Activated CD8-positive, alpha-beta memory T cell treated with anti-CD3 and anti-CD28 coated beads for 24 hours (primary cell): ENCODE measurements around the gene CAMK1G.

ENCODE experiments used
- DNase-seq: peaks from one replicate; pipeline ENCODE4 v3.0.0-alpha.2; 2020

Gene CAMK1G

DNA sequence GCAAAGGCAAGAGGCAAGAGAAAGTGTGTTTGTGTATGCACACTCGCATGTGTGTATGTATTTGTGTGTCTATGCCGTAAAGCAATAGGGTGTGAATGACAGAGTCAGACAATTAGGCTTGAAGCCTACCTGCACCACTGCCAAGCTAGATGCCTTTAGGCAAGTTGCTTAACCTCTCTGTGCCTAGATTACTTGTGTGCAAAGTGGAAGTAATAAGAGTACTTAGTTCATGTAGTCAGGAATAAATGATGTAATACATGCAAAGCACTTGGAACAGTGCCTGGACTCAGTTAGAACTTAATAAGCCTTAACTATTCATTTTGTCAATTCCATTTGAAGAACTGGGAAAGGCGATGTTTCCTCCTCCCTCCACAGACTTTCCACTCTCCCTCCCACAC, 37.0 kb downstream of the CAMK1G start:
- no peak for DNase-seq

DNA sequence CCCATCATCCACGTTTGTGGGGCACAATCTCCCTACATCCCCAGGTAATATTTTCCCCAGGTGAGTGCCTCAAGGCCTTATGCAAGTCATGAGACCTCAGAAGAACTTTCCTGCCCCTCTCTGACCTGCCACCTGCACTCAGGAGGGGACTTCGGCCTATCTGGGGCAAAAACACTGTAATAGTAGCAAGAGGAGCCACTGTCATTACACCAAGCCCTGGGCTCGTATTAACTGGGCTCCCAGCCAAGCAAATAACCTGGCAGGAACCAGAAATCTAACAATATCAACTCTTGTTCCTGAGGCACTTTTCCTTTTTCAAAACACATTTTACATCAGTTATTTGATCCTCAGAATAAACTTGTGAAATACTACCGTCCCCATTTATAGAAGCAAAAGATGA, 37.8 kb downstream of the CAMK1G start:
- no peak for DNase-seq

DNA sequence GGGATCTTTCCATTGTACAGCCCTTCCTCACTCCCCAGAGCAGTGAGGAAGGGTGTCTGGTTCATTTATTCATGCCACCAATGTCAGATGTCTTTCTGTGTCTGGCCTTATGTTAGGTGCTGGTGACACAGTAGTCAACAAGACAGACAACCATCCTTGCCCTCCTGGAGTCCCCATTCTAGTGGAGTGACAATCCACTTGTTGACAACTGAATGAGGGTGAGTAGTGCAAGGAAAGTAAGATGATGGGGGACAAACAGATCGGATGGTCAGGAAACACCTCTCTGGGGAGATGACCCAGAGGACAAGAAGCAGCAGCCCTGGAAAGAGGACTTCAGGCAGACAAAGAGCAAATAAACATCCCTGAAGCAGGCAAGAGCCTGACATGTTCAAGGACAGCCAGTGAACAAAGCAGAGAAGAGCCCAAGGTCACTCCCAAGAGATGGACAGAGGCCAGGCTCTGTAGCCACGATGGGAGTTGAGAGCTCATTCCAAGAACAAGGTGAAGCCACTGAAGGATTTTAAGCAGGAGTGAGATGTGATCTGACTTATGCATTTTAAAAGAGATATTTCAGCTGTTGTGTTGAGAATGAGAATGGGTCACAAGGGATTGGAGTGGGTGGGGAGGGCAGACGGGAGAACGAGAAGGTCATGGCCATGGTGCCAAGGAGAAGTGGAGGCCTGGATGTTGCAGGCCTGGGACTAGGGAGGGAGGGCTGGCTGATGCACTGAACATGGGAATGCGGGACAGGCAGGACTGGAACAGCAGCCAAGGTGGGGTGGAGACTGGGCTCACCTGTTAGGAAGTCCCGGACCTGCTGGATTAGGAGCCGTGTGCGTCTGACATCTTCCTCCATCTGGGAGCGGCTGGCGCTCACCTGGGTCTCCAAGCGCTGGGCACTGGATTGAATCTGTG, 38.5 kb downstream of the CAMK1G start:
- DNase-seq = no peak

DNA sequence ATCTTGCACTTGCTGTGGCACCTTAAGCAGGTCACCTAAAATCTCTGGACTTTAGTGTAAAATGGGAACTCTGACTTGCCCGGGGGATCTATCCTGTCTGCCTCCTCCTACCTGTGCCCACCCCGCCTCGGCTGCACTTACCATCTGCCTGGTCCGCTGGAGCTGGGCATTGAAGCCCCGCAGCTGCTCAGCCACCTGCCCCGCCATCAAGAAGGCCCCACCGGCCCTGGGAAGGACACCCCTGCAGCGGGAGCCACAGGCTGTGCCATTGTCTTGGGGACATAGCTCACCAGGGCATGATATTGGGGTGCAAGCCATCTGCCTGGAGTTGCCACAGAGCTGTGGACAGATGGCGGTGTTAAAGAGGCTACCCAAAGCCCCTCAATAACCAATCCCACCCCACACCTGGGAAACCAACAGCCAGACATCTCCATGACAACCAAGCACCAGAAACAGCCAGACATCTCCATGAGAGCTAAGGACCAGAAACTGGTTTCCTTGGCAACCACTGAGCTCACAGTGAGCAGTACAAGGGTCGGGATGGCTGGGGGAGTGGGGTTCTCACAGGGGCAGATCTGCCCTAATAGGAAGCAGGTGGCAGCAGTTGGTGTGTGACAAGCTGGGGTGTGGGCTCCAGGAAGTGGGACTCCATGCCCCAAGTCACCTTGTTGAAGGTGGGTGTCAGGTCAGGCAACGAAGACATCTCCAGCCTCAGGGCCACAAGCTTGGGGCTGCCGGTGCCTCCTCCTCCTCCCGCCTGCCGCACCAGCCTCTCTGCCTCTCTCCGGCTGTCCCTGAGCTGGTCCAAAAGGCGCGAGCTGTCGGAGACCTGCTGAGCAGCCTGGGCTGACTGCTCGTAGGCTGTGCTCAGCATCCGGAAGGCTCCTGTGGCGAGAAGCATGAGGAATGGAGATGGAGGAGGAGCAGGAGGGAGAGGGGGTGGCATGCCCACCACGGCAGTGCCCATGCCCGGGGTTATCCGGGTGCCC, 39.6 kb downstream of the CAMK1G start:
- no peak for DNase-seq

DNA sequence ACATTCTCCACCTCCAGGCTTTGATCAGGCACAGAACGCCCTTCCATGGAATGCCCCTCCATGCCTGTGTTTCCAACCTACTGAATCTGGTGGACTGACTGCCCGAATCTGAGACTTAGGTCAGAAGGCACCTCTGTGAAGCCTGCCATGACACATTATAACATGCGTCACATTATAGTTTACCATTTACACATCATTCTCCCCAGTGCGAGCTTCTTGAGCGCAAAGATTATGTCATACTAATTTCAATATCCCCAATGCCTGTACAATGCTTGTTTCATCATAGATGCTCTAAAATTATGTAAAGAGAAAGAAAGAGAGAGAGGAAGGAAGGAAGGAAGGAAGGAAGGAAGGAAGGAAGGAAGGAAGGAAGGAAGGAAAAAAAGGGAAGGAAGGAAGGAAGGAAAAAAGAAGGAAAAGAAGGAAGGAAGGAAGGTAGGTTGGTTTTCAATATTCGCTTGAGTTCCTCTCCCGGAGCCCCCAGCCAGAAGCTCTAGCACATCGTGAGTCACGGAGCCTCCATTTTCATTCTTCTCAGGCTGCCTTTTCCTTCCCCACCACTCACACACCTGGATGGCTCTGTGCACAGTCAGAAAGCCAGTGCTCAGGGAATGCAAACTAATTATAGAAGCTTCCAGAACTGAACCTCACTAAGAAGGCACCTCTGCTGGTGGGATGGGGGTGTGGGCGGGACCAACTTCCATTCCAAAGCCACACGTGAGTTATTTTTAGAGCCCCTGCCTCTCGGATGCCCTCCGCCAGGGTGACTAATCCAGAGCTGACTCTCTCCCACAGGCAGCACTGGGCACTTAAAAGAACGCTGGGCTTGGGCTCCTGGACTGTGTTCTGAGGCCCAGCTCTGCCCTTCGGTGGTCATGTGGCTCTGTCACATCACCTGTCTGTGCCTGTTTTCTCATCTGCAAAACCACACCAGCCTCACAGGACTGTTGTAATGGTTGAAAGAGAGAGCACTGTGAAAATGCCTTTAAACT, 41.3 kb downstream of the CAMK1G start:
- DNase-seq = no peak

DNA sequence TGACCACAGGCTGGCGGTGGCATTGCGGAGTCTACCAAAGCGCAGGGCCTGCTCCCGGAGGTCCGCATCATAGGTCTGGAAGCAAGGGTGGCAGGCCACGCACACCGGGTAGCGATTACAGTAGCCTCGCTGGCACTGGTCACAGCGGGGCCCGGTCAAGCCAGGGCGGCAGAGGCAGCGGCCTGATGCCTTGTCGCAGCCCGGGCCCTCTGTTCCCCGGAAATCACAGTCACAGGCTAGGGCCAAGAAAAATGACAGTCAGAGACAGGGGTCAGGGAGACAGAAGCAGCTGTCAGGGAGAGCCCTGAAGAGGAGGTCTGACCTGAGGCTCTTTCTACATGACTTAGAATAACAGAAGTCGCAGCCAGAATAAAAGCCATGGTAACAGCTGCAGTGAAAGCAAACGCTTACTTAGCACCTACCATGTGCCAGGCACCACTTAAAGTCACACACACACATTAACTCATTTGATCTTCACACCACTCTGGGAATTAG, 42.3 kb downstream of the CAMK1G start:
- DNase-seq = no peak

DNA sequence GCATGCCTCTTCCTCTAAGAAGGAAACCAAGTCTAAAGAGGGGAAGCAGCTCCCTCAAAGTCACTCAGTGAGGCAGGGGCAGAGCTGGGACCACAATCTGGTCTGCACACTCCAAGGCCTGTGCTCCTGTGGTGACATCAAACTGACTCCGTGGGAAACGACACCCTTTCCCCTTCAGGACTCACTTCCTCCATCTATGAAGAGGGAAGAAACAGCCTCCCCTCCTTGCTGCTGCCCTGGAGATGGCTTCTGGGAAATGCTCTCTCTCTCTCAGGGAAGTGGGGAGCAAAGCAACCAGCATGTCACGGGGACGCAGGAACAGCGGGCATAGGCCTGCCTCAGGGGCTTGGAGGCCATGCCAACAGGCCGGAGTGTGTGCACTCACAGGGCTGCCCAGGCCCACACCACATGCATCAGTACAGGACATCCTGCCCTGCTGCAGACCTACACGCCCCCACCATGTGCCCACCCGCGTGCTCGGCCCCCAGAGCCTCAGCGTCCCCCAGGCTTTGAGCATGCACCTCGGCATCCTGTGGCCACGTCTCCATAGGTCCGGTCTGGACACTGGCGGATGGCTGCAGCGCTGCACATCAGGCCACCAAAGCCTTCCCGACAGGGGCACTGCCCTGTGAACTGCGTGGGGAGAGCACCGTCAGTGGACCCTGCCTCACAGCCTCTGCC, 43.0 kb downstream of the CAMK1G start:
- no peak for DNase-seq

DNA sequence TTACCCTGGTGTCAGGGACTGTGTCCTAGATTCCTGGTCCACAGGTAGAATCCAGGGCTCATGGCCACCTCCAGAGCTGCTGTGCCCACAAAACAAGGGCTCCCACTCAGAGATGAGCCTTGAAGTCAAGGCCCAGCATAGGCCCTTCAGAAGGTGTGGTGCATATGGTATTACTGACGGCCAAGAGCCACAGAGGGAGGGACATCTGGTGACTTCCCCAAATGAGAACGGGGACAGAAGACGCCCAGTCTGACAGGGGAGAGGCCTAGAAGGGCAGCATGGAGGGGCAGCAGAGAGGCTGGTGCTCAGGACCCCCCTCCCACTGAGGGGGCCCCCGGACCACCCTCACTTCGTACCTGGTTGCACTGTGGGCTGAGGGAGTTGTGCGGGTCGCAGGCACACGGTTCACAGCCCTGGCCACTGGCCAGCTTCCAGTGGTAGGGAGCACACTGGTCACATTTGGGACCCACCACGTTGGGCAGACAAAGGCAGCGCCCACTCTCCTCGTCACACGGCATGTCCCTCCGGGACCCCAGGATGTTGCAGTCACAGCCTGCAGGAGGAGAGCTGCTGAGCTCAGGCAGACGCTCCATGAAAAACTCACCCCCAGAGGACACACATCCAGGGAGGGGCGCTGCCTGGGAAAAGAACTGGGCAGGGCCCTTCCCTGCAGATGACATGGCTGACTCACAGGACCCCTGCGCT, 43.7 kb downstream of the CAMK1G start:
- DNase-seq = no peak

DNA sequence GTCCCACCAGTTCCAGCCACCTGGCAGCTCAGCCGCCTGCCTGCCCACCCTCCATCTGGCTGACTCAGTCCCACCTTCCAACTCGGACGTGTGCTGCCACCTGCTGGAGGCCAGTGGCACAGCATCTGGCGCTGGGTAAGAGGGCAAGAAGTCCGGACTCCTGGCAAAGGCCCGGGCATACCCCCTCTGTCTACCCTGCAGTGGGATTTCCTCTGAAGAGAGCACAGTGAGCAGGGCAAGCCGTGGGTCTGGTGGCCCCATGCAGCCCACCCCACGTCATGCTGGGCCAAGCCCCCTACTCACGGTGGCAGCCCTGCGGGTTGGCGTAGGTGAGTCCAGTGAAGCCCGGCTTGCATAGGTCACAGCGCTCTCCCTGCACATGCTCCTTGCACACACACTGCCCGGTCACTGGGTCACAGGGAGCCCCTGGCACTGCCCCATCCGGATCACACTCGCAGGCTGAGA, 44.2 kb downstream of the CAMK1G start:
- peak; percentile 94 for DNase-seq

DNA sequence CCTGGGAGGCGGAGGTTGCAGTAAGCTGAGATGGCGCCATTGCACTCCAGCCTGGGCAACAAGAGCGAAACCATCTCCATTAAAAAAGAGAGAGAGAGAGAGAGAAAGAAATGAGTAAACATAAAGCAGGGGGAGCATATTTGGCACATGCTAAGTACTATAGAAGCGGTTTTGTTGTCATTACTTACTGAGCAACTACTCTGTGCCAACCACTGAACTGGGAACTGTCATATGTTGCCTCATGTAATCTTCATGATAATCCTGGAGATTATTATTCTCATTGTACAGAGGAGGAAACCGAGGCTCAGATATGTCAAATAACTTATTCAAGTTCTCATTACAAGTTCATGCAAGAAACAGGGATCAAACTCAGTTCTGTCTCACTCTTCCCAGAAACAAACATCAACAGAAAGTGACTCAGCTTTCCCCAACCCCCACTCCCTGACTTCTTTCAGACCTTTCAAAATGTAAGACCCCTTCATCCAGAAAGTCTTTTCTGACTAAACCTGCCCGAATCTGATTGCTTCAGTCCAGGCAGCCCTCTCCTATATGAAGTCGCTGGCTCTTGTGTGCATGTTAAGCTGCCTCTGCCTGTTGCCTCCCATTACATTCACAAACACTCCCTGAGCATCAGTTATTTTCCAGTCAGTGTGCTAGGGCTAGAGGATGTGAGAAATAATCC, 45.2 kb downstream of the CAMK1G start:
- DNase-seq = no peak

DNA sequence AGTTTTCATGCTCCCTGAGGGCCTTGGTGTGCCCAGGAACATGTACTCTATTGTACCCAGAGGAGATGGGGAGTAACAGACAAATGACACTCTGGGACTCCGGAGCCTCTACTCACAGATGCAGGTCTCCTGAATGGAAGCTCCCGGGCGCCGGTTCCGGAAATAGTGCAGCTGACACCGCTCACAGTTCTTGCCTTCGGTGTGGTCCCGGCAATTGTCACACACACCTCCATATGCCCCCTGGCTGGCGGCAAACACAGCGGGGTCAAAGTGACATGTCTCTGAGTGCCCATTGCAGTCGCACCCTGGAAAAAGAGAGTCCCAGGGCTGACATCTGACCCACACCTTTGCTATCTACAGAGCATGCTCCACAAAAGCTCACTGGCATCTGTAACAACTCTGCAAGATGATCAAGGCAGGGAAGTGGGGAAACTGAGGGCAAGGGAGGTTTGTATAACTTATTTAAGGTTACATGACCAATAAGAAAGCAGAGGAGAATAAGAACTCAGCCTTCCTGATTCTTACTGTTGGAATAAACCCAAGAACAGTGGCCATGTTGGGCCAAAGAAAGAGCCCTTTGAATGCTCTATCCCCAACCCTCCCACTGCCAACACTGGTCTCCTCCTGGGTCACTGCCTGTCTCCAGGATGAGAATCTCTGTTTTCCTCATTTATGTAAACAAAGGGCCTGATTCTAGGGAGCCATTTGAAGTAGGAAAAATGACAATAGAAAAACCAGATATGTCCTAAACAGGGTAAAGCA, 46.3 kb downstream of the CAMK1G start:
- DNase-seq = no peak

DNA sequence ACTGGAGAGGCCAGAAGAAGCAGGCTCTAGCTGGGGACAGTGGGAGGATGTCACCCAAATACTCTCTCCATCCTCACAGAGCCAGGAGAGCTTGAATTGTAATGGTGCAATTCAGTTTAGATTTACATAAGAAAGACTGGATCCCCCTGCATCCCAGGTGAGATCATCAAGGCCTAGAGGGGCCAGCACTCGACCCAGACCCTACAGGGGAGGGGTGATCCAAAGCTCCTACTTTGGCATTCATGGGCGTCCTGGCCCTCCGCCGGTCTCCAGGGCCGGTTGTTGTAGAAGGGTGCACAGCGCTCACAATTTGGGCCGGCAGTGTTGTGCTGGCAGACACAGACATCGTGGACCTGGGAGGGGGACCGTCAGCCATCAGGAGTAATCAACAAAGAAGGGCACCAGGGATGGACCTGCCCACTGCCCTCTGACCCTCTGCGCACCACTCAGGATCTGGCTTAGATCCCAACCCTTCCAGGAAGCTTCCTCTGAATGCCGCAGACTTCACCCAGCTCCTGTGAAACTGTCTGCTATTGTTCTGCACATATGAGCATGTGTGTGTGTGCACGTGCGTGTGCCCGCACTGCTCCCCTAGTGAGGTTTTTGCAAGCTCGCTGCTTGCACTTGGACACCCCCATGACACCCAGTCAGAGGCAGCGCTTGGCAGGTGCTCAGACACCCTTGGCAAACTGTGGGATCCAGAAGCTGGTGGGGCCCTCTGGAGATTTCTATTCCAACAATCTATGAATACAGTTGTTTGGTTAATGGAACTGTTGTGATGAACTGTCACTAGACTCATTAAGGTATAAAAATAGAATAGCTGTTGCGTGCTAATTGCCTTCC, 47.1 kb downstream of the CAMK1G start:
- DNase-seq = no peak

DNA sequence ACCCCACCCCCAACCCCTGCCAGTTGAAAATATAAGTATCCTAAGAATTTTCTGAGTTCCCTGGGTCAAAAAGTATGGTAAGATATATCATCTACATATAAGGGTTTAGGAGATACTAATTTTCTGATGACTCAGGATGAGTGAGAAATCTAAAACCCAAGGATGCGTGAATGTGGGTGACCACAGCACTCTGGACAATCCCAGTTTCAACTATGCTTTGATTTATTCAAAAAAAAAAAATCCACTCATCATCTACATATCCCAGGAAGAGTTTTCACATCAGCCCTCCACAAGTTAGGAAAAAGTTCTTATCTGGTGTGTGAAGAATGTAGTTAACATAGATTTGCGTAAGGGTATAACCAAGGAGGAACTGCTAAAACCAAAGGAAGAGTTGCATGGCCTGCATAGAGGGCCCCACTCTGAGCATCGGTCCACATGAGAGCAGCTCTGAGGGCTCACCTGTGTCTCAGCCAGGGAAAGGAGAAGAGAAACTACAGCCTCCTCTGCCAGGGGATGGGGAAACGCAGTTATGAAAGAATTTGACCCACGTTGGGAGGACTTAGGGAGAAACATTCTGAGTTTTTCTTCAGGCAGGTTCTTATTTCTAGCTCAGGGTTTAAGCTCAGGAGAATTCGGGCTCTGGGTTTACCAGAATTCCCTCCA, 50.0 kb downstream of the CAMK1G start:
- no peak for DNase-seq

DNA sequence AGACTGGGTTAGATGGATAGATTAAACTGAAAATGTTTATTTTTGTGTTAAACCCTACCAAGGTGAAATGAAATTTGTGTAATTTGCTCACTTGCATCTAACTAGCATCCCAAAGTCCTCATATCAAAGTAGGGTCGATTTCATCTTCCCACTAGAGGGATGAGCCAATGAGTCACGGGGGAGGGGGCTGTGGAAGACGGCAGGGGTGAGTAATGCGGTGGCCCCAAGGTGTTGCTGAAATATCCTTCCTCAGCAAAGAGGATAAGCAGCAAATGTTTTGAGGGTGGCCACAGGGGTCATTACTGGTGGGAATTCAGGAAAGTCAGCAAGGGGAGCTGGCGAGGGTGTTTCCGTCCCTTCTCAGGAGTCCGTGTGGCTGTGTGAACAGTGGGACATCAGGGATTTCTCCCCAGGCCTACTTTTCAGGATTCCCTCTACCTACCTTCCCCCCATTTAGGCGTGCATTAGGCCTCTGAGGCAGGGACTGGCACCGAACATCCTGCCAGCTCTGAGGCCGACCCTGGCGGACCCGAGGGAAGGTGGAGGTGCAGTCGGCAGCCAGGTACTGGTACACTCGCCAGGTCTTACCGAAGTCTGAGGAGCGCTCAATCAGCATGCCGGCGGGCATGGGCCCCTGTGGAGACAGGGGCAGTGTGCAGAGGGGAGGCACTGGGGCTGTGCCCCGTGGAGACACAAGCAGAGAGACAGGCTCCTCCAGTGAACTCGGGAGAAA, 50.7 kb downstream of the CAMK1G start:
- no peak for DNase-seq

DNA sequence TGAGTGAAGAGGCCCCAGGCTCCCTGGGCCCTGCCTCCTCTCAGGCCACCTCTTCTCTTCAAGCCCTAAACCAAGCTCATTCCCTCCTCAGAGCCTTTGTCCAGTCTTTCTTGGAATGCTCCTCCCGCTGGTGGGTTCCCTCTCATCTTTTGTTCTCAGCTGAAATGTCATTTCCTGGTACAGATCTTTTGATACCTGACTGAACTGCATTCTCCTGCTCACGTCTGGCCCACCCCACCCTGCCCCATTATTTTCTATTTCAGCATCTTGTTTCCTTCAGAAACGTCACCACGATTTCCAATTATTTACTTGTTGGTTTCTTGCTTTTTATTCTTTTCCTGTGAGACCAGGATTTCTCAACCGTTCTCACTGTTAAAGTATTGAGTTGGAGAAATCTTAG, 52.3 kb downstream of the CAMK1G start:
- DNase-seq = no peak

DNA sequence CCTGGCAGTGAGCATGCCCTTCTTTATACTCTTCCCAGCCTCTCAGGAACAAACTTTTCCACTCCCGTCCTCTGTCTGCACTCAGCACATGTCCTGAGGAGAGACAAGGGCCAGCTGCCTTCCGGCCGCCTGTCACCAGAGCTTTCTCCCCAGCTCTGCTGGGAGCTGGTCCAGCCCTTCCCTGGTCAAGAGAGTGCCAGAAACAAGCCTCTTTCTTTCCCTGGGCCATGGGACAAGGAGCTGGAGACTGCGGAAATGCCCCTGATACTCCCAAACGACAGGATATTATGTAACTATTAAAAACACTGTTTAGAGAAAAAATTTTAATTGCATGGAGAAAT, 58.3 kb downstream of the CAMK1G start:
- no peak for DNase-seq

DNA sequence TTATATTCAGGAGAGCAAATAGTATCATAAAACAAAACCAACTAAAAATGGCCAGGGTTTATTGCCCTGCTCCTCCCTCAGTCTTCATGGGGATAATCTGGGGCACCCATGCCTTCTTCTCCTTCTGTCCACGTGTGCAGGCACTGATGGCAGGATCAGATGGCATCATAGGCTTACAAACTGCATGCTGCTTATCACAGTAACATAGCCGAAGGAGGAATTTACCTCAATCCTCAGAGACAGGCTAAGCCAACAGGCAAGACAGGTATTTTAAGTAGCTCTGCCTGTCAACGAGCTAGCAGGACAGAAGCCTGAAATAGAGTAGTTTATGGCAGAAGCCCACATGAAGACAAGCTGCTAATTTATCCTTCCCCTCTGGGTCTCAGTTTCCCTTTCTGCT, 59.3 kb downstream of the CAMK1G start:
- DNase-seq = no peak
